ENCODE data around the gene PPP2R5C. TPM values are rescaled to one million over a fixed set of nuclear protein-coding genes. Genes with fewer than 3 reads are reported as not detected.

Gene PPP2R5C
- total and polyA plus RNA-seq, 9 of the 15 experiments (the other 6 are each of a cell fraction or from before 2014, with no cell fraction given), result 284 to 617 (median 395) TPM

- no peak for TF ChIP-seq ZNF407 (IDR thresholded peaks at IDR 0.05; ENCODE audit: low read depth)
- no peak for TF ChIP-seq MTA2 (IDR thresholded peaks at IDR 0.05; ENCODE audit: low read depth)
- no peak for TF ChIP-seq HES1 (IDR thresholded peaks at IDR 0.05; ENCODE audit: low read depth)
Observed at GRCh38 chr14:101851183-101851582, 89.7 kb downstream of the PPP2R5C start (continued).
